B cell (primary cell): ENCODE data around the gene PRKN. TPM values are rescaled to one million over a fixed set of nuclear protein-coding genes. Genes with fewer than 3 reads are reported as not detected.

Experiments used
- ATAC-seq: fragments of 200-7000 bp; cut with Tn5 transposase; one replicate; pipeline ENCODE4 v1.10.0; 2021; ENCODE audit warnings: low read depth, mild to moderate bottlenecking, moderate number of reproducible peaks, moderate library complexity
- CTCF ChIA-PET: fragments of 350-600 bp; sonication (Branson Sonifier 250); formaldehyde crosslinking; loops from one replicate; lab custom pipeline; 2021; ENCODE audit warnings: antibody characterized with exemption, inconsistent platforms; lab: Charles Lee
- POLR2A ChIA-PET: fragments of 350-600 bp; sonication (Branson Sonifier 250); formaldehyde crosslinking; loops from one replicate; lab custom pipeline; 2021; ENCODE audit warnings: antibody characterized with exemption; lab: Charles Lee
- DNase-seq: peaks from one replicate; pipeline ENCODE4 v3.0.0; 2013
- H2AFZ ChIP-seq: 2 replicates; pipeline ENCODE4 v1.6.1; 2012; ENCODE audit warnings: mild to moderate bottlenecking, low read depth, low read length; ENCODE audit not compliant: insufficient read depth, poor library complexity, severe bottlenecking
- H3K27ac ChIP-seq, 2 donors: 1 replicate in 1 of 2; 2 replicates in 1 of 2; pipeline ENCODE4 v1.5.1; 2012 to 2013; ENCODE audit warnings: low read length in 2 of 2, mild to moderate bottlenecking in 2 of 2, moderate library complexity in 1 of 2
- H3K27me3 ChIP-seq, 4 experiments: fragments of 200-600 bp in 1 of 4; sonication (generic) in 1 of 4; replicated peaks in 1 of 4; 1 replicate in 2 of 4; 2 replicates in 2 of 4; pipeline versions ENCODE4 v1.6.1 to v1.7.0; 2013 to 2016; ENCODE audit warnings: low read length in 3 of 4, mild to moderate bottlenecking in 2 of 4, mixed read lengths in 1 of 4, moderate library complexity in 1 of 4; ENCODE audit not compliant: insufficient read depth in 4 of 4, control insufficient read depth in 3 of 4; ENCODE audit errors: control extremely low read depth in 1 of 4
- H3K36me3 ChIP-seq, 2 experiments: replicated peaks in 1 of 2; 1 replicate in 1 of 2; 2 replicates in 1 of 2; pipeline versions ENCODE4 v1.6.1 to v1.7.1; 2013; ENCODE audit warnings: low read length in 1 of 2; ENCODE audit not compliant: insufficient read depth in 2 of 2, control insufficient read depth in 1 of 2; ENCODE audit errors: control extremely low read depth in 1 of 2, extremely low read depth in 1 of 2
- H3K4me1 ChIP-seq, 2 donors: fragments of 200-600 bp in 1 of 2; sonication (generic) in 1 of 2; 1 replicate in 1 of 2; 2 replicates in 1 of 2; pipeline versions ENCODE4 v1.5.1 to v1.6.1; 2013 to 2017; ENCODE audit warnings: low read length in 2 of 2; ENCODE audit not compliant: control insufficient read depth in 2 of 2, insufficient read depth in 2 of 2
- H3K4me2 ChIP-seq: replicated peaks from 2 replicates; pipeline ENCODE3; 2012; ENCODE audit warnings: mild to moderate bottlenecking, low read depth, low read length; ENCODE audit not compliant: poor library complexity, severe bottlenecking
- H3K4me3 ChIP-seq, 5 experiments: fragments of 200-600 bp in 1 of 5; sonication (generic) in 1 of 5; 1 replicate in 3 of 5; 2 replicates in 2 of 5; pipeline versions ENCODE4 v1.5.1 to v1.7.0; 2011 to 2016; ENCODE audit warnings: low read length in 4 of 5, mild to moderate bottlenecking in 4 of 5, low read depth in 2 of 5, control low read depth in 1 of 5, moderate library complexity in 1 of 5; ENCODE audit not compliant: insufficient read depth in 1 of 5; ENCODE audit errors: control extremely low read depth in 1 of 5, extremely low read depth in 1 of 5
- H3K79me2 ChIP-seq: fragments of 200-600 bp; sonication (generic); one replicate; pipeline ENCODE4 v1.6.0; 2016; ENCODE audit warnings: low read length; ENCODE audit not compliant: control insufficient read depth, insufficient read depth
- H3K9ac ChIP-seq: fragments of 200-600 bp; sonication (generic); 2 replicates; pipeline ENCODE4 v1.6.1; 2017; ENCODE audit warnings: mild to moderate bottlenecking, low read length, moderate library complexity
- H3K9me3 ChIP-seq, 3 donors: one replicate each; pipeline versions ENCODE4 v1.6.1 to v1.7.1; 2013; ENCODE audit warnings: low read length in 2 of 3; ENCODE audit not compliant: control insufficient read depth in 2 of 3, insufficient read depth in 1 of 3; ENCODE audit errors: control extremely low read depth in 1 of 3
- H4K20me1 ChIP-seq: 2 replicates; pipeline ENCODE4 v1.6.0; 2012; ENCODE audit warnings: mild to moderate bottlenecking, low read length; ENCODE audit not compliant: insufficient read depth, control insufficient read depth, poor library complexity, severe bottlenecking
- H3K27ac Mint-ChIP-seq: one replicate; pipeline ENCODE4 v1.8.0; 2021; ENCODE audit warnings: mixed read lengths
- H3K27me3 Mint-ChIP-seq: one replicate; pipeline ENCODE4 v1.8.0; 2021; ENCODE audit warnings: mixed read lengths
- H3K4me1 Mint-ChIP-seq: one replicate; pipeline ENCODE4 v1.8.0; 2021; ENCODE audit warnings: mixed read lengths
- H3K4me3 Mint-ChIP-seq: one replicate; pipeline ENCODE4 v1.8.0; 2021; ENCODE audit warnings: mixed read lengths
- H3K9me3 Mint-ChIP-seq: one replicate; pipeline ENCODE4 v1.8.0; 2022; ENCODE audit warnings: mixed read lengths; ENCODE audit not compliant: insufficient read depth
- EZH2 ChIP-seq: IDR thresholded peaks from 2 replicates; pipeline ENCODE4 v1.6.1; 2012; ENCODE audit warnings: borderline replicate concordance, low read depth, mild to moderate bottlenecking, moderate library complexity, low read length; ENCODE audit not compliant: insufficient read depth, poor library complexity, severe bottlenecking
- WGBS: methylation state at CpG from one replicate; pipeline ENCODE4 v1.1.5; 2013; ENCODE audit warnings: missing lambda C conversion rate; ENCODE audit not compliant: insufficient coverage; 5-methylcytosine and 5-hydroxymethylcytosine counted together
- intact Hi-C: fragments of 100-400 bp; cut with micrococcal nuclease; formaldehyde crosslinking; loops from one replicate; pipeline ENCODE4 v1.10.0; 2022
- polyA plus RNA-seq: library from polyadenylated mRNA; depleted of rRNA; stranded (reverse); fragments of >200 nt; gene quantifications from 2 replicates; pipeline ENCODE4 v1.2.3, GENCODE V29; 2012
- total RNA-seq, 2 donors: library from RNA; stranded (reverse); fragments of 120-200 nt in 1 of 2; gene quantifications; 1 replicate in 1 of 2; 2 replicates in 1 of 2; pipeline versions ENCODE4 v1.2.3 to v1.2.4, GENCODE V29; 2013 to 2022
- TF ChIP-seq, protein P1 (sequence below): fragments of 200-600 bp; IDR thresholded peaks from one replicate; pipeline ENCODE4 v1.8.0; 2022; ENCODE audit warnings: antibody characterized with exemption, mild to moderate bottlenecking

The PRKN gene
- total and polyA plus RNA-seq, 2 donors (not counting 1 experiment from before 2014, with no cell fraction given) = 1.6 to 6.2 TPM

DNA sequence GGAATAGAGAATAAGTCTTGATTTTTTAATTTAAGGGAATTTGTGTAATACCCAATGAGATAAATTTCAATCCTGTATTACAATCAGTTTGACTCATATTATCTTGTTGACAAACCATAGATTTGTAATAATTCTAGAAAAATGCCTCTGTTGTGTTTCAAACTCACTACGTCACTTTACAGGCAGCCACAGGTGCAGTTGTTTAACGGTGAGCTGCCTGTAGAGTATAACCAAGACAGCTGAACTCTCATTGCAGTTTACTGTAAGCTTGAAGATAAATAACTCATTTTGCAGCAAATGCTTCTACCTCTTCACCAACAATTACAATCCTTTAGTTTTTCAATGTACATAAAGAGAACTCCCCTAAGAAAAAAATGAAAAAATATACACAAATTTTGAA is 114.3 kb downstream of the PRKN start:
- Histone ChIP-seq H4K20me1 (no peaks in the 10 kb centered on the region), H3K36me3 (no peaks in the 10 kb centered on the region), H3K79me2 (no peaks in the 10 kb centered on the region), H3K27me3 (no peaks in the 10 kb centered on the region), H3K4me2 (no peak overlapping the region), H3K4me3 (no peak overlapping the region), H2AFZ (no peak overlapping the region), H3K4me1 (no peaks in the 10 kb centered on the region), H3K9me3 (peaks cover 0 to 4% (median 2%) of the 10 kb centered on the region in 3 donors), H3K27ac (no peak overlapping the region), H3K9ac (no peak overlapping the region)
- Mint-ChIP-seq H3K4me1 (no peaks in the 10 kb centered on the region), H3K27ac (no peak overlapping the region), H3K27me3 (no peaks in the 10 kb centered on the region), H3K9me3 (peaks cover 2% of the 10 kb centered on the region), H3K4me3 (no peak overlapping the region)
- TF ChIP-seq, protein P1, sequence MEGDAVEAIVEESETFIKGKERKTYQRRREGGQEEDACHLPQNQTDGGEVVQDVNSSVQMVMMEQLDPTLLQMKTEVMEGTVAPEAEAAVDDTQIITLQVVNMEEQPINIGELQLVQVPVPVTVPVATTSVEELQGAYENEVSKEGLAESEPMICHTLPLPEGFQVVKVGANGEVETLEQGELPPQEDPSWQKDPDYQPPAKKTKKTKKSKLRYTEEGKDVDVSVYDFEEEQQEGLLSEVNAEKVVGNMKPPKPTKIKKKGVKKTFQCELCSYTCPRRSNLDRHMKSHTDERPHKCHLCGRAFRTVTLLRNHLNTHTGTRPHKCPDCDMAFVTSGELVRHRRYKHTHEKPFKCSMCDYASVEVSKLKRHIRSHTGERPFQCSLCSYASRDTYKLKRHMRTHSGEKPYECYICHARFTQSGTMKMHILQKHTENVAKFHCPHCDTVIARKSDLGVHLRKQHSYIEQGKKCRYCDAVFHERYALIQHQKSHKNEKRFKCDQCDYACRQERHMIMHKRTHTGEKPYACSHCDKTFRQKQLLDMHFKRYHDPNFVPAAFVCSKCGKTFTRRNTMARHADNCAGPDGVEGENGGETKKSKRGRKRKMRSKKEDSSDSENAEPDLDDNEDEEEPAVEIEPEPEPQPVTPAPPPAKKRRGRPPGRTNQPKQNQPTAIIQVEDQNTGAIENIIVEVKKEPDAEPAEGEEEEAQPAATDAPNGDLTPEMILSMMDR = no peak
- TF ChIP-seq EZH2 = no peak
- ATAC-seq (no peak), DNase-seq (no peak)
- intact Hi-C loops = no loop called here
- POLR2A ChIA-PET = no interaction called here
- CTCF ChIA-PET = no interaction called here
- 100% methylated on average over 2 of the region's 2 CpGs for WGBS

DNA sequence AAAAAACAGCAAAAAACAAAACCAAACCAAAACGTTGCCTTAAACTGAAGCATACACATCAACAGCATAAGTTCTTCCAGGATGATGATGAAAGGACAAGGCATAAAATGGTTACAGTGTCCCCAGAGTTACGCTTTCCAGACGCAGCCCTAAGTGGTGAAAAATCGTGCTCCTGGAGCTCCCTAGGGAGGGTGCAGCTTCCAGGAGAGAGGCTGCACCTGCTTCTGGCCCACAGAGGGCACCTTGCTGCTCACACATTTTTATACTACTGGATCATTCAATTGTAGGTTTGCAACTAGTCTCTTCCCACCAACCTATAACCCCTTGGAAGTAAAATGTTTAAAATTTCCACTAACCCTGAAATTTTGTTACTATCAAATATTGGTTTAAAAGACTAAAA is 115.0 kb downstream of the PRKN start:
- Histone ChIP-seq H3K4me1 (no peaks in the 10 kb centered on the region), H3K4me3 (no peak overlapping the region), H3K9me3 (peaks cover 0 to 4% (median 2%) of the 10 kb centered on the region in 3 donors), H3K9ac (no peak overlapping the region), H3K4me2 (no peak overlapping the region), H3K79me2 (no peaks in the 10 kb centered on the region), H4K20me1 (no peaks in the 10 kb centered on the region), H2AFZ (no peak overlapping the region), H3K36me3 (no peaks in the 10 kb centered on the region), H3K27me3 (no peaks in the 10 kb centered on the region), H3K27ac (no peak overlapping the region)
- H3K9me3 Mint-ChIP-seq = peaks cover 2% of the 10 kb centered on the region
- POLR2A ChIA-PET = no interaction called here
- ATAC-seq (no peak), DNase-seq (no peak)
- intact Hi-C loops = no loop called here
- 84% methylated on average over 3 of the region's 4 CpGs for WGBS
- H3K4me1 Mint-ChIP-seq = no peaks in the 10 kb centered on the region
- no peak for TF ChIP-seq EZH2
- TF ChIP-seq, protein P1 = no peak
- H3K27me3 Mint-ChIP-seq = no peaks in the 10 kb centered on the region
- H3K27ac Mint-ChIP-seq = no peak overlapping the region
- H3K4me3 Mint-ChIP-seq = no peak overlapping the region
- CTCF ChIA-PET = no interaction called here
